HUES6 (cell line): ENCODE measurements around the gene C1orf210.

Experiments
- H3K27ac ChIP-seq: 2 replicates; pipeline ENCODE4 v1.7.0; 2013; ENCODE audit warnings: low read depth, mild to moderate bottlenecking, low read length, inconsistent platforms
- H3K27me3 ChIP-seq: 2 replicates; pipeline ENCODE4 v1.6.1; 2013; ENCODE audit warnings: low read length; ENCODE audit not compliant: control insufficient read depth, insufficient read depth
- H3K36me3 ChIP-seq: 2 replicates; pipeline ENCODE4 v1.6.1; 2013; ENCODE audit warnings: low read length; ENCODE audit not compliant: control insufficient read depth, insufficient read depth
- H3K4me1 ChIP-seq: 2 replicates; pipeline ENCODE4 v1.6.1; 2013; ENCODE audit warnings: low read length; ENCODE audit not compliant: control insufficient read depth, insufficient read depth
- H3K4me3 ChIP-seq: 2 replicates; pipeline ENCODE4 v1.5.1; 2013; ENCODE audit warnings: low read depth, low read length
- H3K9ac ChIP-seq: one replicate; pipeline ENCODE4 v1.6.1; 2013; ENCODE audit warnings: mild to moderate bottlenecking, low read length
- H3K9me3 ChIP-seq: 2 replicates; pipeline ENCODE4 v1.6.1; 2013; ENCODE audit warnings: low read depth, low read length; ENCODE audit not compliant: control insufficient read depth, insufficient read depth

Gene C1orf210

GRCh38 chr1:43239484-43239883 lies 45.9 kb downstream of the C1orf210 start:
- Histone ChIP-seq H3K9ac (no peak overlapping the region), H3K4me1 (no peaks in the 10 kb centered on the region; the same call in 1 of the 2 replicates), H3K9me3 (no peaks in the 10 kb centered on the region), H3K27me3 (no peaks in the 10 kb centered on the region), H3K36me3 (no peaks in the 10 kb centered on the region), H3K27ac (no peak overlapping the region), H3K4me3 (no peak overlapping the region)

- Histone ChIP-seq H3K4me1 (no peaks in the 10 kb centered on the region; the same call in 1 of the 2 replicates), H3K27ac (no peak overlapping the region), H3K27me3 (no peaks in the 10 kb centered on the region), H3K36me3 (no peaks in the 10 kb centered on the region), H3K4me3 (no peak overlapping the region), H3K9ac (no peak overlapping the region), H3K9me3 (no peaks in the 10 kb centered on the region)
Measured at GRCh38 chr1:43238991-43239469, 46.4 kb downstream of the C1orf210 start.

GRCh38 chr1:43238085-43238484 lies 47.3 kb downstream of the C1orf210 start:
- H3K4me1 ChIP-seq = no peaks in the 10 kb centered on the region; the same call in 1 of the 2 replicates
- no peaks in the 10 kb centered on the region for H3K9me3 ChIP-seq
- H3K4me3 ChIP-seq = no peak overlapping the region
- H3K27ac ChIP-seq = no peak overlapping the region
- no peaks in the 10 kb centered on the region for H3K36me3 ChIP-seq
- H3K9ac ChIP-seq = no peak overlapping the region
- no peaks in the 10 kb centered on the region for H3K27me3 ChIP-seq

GRCh38 chr1:43237121-43237520 lies 48.3 kb downstream of the C1orf210 start:
- no peaks in the 10 kb centered on the region for H3K9me3 ChIP-seq
- peaks cover 7% of the 10 kb centered on the region for H3K4me1 ChIP-seq
- H3K27ac ChIP-seq = no peak overlapping the region
- no peak overlapping the region for H3K9ac ChIP-seq
- H3K36me3 ChIP-seq = no peaks in the 10 kb centered on the region
- H3K4me3 ChIP-seq = no peak overlapping the region
- no peaks in the 10 kb centered on the region for H3K27me3 ChIP-seq

GRCh38 chr1:43235451-43236121 lies 49.8 kb downstream of the C1orf210 start:
- Histone ChIP-seq H3K9ac (no peak overlapping the region), H3K27me3 (no peaks in the 10 kb centered on the region), H3K4me1 (peaks cover 14% of the 10 kb centered on the region), H3K27ac (no peak overlapping the region), H3K4me3 (no peak overlapping the region), H3K9me3 (no peaks in the 10 kb centered on the region), H3K36me3 (no peaks in the 10 kb centered on the region)

GRCh38 chr1:43235040-43235439 lies 50.3 kb downstream of the C1orf210 start:
- no peaks in the 10 kb centered on the region for H3K36me3 ChIP-seq
- no peaks in the 10 kb centered on the region for H3K9me3 ChIP-seq
- no peak overlapping the region for H3K9ac ChIP-seq
- H3K27me3 ChIP-seq = no peaks in the 10 kb centered on the region
- H3K4me1 ChIP-seq = peaks cover 20% of the 10 kb centered on the region
- H3K4me3 ChIP-seq = no peak overlapping the region
- no peak overlapping the region for H3K27ac ChIP-seq

- H3K27me3 ChIP-seq = no peaks in the 10 kb centered on the region
- H3K27ac ChIP-seq = no peak overlapping the region
- H3K4me3 ChIP-seq = no peak overlapping the region
- H3K9me3 ChIP-seq = no peaks in the 10 kb centered on the region
- H3K36me3 ChIP-seq = no peaks in the 10 kb centered on the region
- H3K4me1 ChIP-seq = peaks cover 21% of the 10 kb centered on the region
- no peak overlapping the region for H3K9ac ChIP-seq
Measured at GRCh38 chr1:43234267-43234666, 51.1 kb downstream of the C1orf210 start.

- Histone ChIP-seq H3K9me3 (no peaks in the 10 kb centered on the region), H3K27ac (no peak overlapping the region), H3K4me3 (no peak overlapping the region), H3K27me3 (no peaks in the 10 kb centered on the region), H3K36me3 (no peaks in the 10 kb centered on the region), H3K9ac (no peak overlapping the region), H3K4me1 (peaks cover 21% of the 10 kb centered on the region)
Measured at GRCh38 chr1:43233631-43234030, 51.8 kb downstream of the C1orf210 start.

GRCh38 chr1:43232482-43232881 lies 52.9 kb downstream of the C1orf210 start:
- Histone ChIP-seq H3K4me3 (no peak overlapping the region; the same call in 1 of the 2 replicates), H3K36me3 (no peaks in the 10 kb centered on the region), H3K9ac (peak overlapping the region; percentile 33), H3K4me1 (peaks cover 21% of the 10 kb centered on the region), H3K27ac (no peak overlapping the region), H3K9me3 (no peaks in the 10 kb centered on the region), H3K27me3 (no peaks in the 10 kb centered on the region)

- H3K36me3 ChIP-seq = no peaks in the 10 kb centered on the region
- peaks cover 21% of the 10 kb centered on the region for H3K4me1 ChIP-seq
- H3K27ac ChIP-seq = no peak overlapping the region
- H3K4me3 ChIP-seq = no peak overlapping the region; the same call in 1 of the 2 replicates
- no peaks in the 10 kb centered on the region for H3K9me3 ChIP-seq
- no peaks in the 10 kb centered on the region for H3K27me3 ChIP-seq
- H3K9ac ChIP-seq = peak overlapping the region; percentile 33
Measured at GRCh38 chr1:43232074-43232473, 53.3 kb downstream of the C1orf210 start.
